ENCODE data around the gene NIN. TPM values are rescaled to one million over a fixed set of nuclear protein-coding genes. Genes with fewer than 3 reads are reported as not detected.

The NIN gene
- total RNA-seq, 1 experiment from 2014 or later: 36.5 TPM

DNA sequence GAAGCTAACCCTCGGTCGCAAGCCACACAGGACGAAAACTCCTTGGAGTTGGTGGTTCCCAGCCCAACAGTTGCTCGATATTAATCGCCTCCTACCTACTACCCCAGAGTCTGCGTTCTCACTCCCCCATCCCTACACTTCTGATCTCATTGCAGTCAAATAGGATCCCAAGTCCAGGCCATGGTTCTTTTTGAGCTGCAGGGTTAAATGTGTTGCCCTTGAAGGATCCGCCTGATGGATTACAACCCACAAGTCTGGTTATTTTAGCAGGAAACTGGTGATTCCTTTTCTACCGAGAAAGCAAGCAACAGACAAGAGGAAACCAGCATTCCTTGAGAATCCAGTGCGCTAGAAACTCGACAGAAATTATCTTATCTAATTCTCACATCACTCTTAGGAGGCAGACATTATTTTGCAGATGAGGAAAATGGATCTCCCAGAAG is 785 bp upstream of the NIN start:
- ChIA-PET CTCF (interaction anchor here (0.6 to 2.1 kb wide), 2 partner anchors 28 to 93 kb away, joined by 7 to 10 read pairs; no protein-coding TSS in a partner anchor), POLR2A (ENCODE audit: unreplicated experiment) (interaction anchor here (0.5 kb wide), 1 partner anchor 29 kb away, joined by 3 read pairs; no protein-coding TSS in a partner anchor)
- H3K4me3 ChIP-seq: peak overlapping the region; percentile 79
- peak overlapping the region; percentile 95 for H2AFZ ChIP-seq
- no peak overlapping the region for H3K27ac ChIP-seq
- DNase-seq: no peak
- TF ChIP-seq EZH2 (IDR thresholded peaks at IDR 0.05; ENCODE audit: low read depth): no peak
- TF ChIP-seq, protein P1, sequence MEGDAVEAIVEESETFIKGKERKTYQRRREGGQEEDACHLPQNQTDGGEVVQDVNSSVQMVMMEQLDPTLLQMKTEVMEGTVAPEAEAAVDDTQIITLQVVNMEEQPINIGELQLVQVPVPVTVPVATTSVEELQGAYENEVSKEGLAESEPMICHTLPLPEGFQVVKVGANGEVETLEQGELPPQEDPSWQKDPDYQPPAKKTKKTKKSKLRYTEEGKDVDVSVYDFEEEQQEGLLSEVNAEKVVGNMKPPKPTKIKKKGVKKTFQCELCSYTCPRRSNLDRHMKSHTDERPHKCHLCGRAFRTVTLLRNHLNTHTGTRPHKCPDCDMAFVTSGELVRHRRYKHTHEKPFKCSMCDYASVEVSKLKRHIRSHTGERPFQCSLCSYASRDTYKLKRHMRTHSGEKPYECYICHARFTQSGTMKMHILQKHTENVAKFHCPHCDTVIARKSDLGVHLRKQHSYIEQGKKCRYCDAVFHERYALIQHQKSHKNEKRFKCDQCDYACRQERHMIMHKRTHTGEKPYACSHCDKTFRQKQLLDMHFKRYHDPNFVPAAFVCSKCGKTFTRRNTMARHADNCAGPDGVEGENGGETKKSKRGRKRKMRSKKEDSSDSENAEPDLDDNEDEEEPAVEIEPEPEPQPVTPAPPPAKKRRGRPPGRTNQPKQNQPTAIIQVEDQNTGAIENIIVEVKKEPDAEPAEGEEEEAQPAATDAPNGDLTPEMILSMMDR (conservative IDR thresholded peaks at IDR 0.05): no peak
- H3K9me2 ChIP-seq (ENCODE audit: insufficient read depth): no peaks in the 10 kb centered on the region
- no TSS peak for BruUV-seq (replicated peaks)
- 0 out of 2 replicates have a peak, but pooled peaks cover 8% of the 10 kb centered on the region for H3K4me1 ChIP-seq (replicated peaks; ENCODE audit: insufficient read depth)
- peak overlapping the region; percentile 95 for H3K4me2 ChIP-seq
- peaks cover 15% of the 10 kb centered on the region for H4K20me1 ChIP-seq (ENCODE audit: insufficient read depth)
- no peaks in the 10 kb centered on the region for H3K27me3 ChIP-seq (ENCODE audit: insufficient read depth, low read depth)
- peaks cover 13% of the 10 kb centered on the region; the same call in 1 of the 2 replicates for H3K79me2 ChIP-seq (ENCODE audit: low read depth)
- intact Hi-C loops (cut with micrococcal nuclease; ENCODE audit: unreplicated experiment): no loop called here
- no peaks in the 10 kb centered on the region for H3K9me3 ChIP-seq (ENCODE audit: insufficient read depth, low read depth)
- H3F3A ChIP-seq (ENCODE audit: insufficient read depth, low read depth): no peaks in the 10 kb centered on the region
- no peaks in the 10 kb centered on the region for H3K36me3 ChIP-seq (ENCODE audit: low read depth)

DNA sequence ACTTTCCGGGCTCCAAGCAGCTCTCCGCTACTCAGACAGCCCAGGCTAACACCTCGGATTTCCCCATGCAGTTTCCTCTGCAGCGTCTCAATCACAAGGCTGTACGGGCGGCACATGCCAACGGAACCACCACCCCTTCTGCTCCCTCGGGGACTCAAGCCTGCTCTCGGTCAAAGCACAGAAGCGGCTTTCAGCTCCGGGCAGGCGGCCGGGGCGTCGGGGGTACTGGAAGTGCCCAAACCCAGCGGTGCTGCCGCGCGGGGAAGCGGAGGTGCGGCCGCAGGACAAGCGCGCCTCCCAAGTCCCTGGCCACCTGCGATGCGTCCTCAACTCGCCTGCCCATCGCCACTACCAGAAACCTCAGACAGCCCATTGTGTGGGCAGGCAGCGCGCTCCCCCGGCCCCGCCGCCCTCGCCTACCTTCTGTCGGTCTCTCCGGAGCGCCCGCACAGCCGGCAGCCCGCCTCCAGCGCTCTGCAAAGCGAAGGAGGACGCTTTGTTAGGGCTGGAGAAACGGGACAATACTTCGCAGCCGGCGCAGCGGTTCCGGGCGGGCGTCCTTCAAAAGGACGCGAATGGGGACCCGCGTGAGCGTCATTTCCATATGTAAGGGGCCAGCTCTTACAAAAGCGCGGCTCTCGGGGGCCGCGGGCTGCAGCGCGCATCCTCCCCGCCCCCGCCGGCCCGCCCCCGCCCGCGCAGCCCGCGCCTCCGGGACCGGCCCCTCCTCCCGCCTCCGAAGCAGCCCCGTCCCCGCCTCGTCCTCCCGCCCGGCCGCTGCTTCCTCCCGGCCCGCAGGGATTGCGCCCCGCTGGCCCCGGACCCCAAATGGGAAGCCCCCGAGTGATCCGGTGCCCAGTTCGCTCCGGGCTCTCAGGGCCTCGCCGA is 674 bp downstream of the NIN start:
- H3K27ac ChIP-seq: no peak overlapping the region

DNA sequence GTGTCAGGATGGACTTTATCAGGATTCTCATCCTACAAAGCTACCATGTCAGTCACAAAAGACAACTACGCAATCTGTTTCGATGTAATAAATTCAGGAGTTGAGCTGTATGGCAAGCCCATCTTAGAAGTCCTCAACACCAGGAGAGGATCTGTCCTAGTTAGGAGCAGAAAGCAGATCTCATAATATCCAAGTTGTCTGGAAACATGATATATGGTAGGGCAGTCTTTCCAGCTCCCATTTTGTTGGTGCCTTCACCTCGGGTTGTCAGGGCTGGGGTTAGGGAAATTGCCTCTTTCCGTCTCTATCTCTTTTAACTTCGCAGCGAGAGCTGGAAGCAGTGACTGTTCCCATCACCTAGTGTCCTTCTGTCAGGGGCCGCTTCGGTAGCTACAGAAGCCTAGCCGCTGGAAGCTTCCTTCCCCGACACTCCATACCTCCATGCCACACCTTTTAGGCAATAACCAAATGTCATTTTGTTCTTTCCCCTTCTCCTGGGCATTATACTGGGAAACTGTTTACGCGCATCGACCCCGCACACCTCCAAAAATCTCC is 1.4 kb downstream of the NIN start:
- Histone ChIP-seq H3K4me3 (peak overlapping the region; percentile 88), H3K9me2 (ENCODE audit: insufficient read depth) (no peaks in the 10 kb centered on the region), H4K20me1 (ENCODE audit: insufficient read depth) (peaks cover 15% of the 10 kb centered on the region), H3K79me2 (ENCODE audit: low read depth) (peaks cover 30% of the 10 kb centered on the region), H3K4me1 (replicated peaks; ENCODE audit: insufficient read depth) (0 out of 2 replicates have a peak, but pooled peaks cover 8% of the 10 kb centered on the region), H3K9me3 (ENCODE audit: insufficient read depth, low read depth) (no peaks in the 10 kb centered on the region), H3F3A (ENCODE audit: insufficient read depth, low read depth) (no peaks in the 10 kb centered on the region), H3K27me3 (ENCODE audit: insufficient read depth, low read depth) (no peaks in the 10 kb centered on the region), H3K36me3 (ENCODE audit: low read depth) (no peaks in the 10 kb centered on the region), H3K4me2 (peak overlapping the region; percentile 95), H2AFZ (peak overlapping the region; percentile 96), H3K27ac (no peak overlapping the region)
- intact Hi-C loops (cut with micrococcal nuclease; ENCODE audit: unreplicated experiment): no loop called here
- no peak for DNase-seq
- CTCF ChIA-PET: interaction anchor here (0.5 kb wide), 1 partner anchor 1196 kb away, joined by 3 read pairs; no protein-coding TSS in a partner anchor
- BruUV-seq (replicated peaks): no TSS peak
- no peak for TF ChIP-seq EZH2 (IDR thresholded peaks at IDR 0.05; ENCODE audit: low read depth)
- TF ChIP-seq, protein P1 (conservative IDR thresholded peaks at IDR 0.05): no peak
- POLR2A ChIA-PET (ENCODE audit: unreplicated experiment): interaction anchor here (0.7 kb wide), 1 partner anchor 31 kb away, joined by 4 read pairs; no protein-coding TSS in a partner anchor

More for the DNA sequence above, 674 bp downstream of the NIN start:
- H4K20me1 ChIP-seq (ENCODE audit: insufficient read depth): peaks cover 15% of the 10 kb centered on the region
- ChIA-PET CTCF (interaction anchor here (2.1 kb wide), 1 partner anchor 30 kb away, joined by 7 read pairs; no protein-coding TSS in a partner anchor), POLR2A (ENCODE audit: unreplicated experiment) (interaction anchor here (0.7 kb wide), 2 partner anchors 30 to 814 kb away, joined by 4 to 20 read pairs; no protein-coding TSS in a partner anchor)
- H3K4me3 ChIP-seq: peak overlapping the region; percentile 88
- no peaks in the 10 kb centered on the region for H3F3A ChIP-seq (ENCODE audit: insufficient read depth, low read depth)
- no peaks in the 10 kb centered on the region for H3K27me3 ChIP-seq (ENCODE audit: insufficient read depth, low read depth)
- H3K4me2 ChIP-seq: peak overlapping the region; percentile 95
- peak overlapping the region; percentile 96 for H2AFZ ChIP-seq
- H3K79me2 ChIP-seq (ENCODE audit: low read depth): peaks cover 27% of the 10 kb centered on the region
- 0 out of 2 replicates have a peak, but pooled peaks cover 8% of the 10 kb centered on the region for H3K4me1 ChIP-seq (replicated peaks; ENCODE audit: insufficient read depth)
- H3K36me3 ChIP-seq (ENCODE audit: low read depth): no peaks in the 10 kb centered on the region
- no peaks in the 10 kb centered on the region for H3K9me3 ChIP-seq (ENCODE audit: insufficient read depth, low read depth)
- no TSS peak for BruUV-seq (replicated peaks)
- no peak for TF ChIP-seq EZH2 (IDR thresholded peaks at IDR 0.05; ENCODE audit: low read depth)
- intact Hi-C loops (cut with micrococcal nuclease; ENCODE audit: unreplicated experiment): no loop called here
- H3K9me2 ChIP-seq (ENCODE audit: insufficient read depth): no peaks in the 10 kb centered on the region
- DNase-seq: peak in 1 of 2 experiments; percentile 41
